SK-N-SH (cell line): ENCODE measurements around the gene SP2. TPM values are rescaled to one million over a fixed set of nuclear protein-coding genes. Genes with fewer than 3 reads are reported as not detected.
A peak's percentile ranks its signal among the peaks of the same experiment; 100 is the strongest.

Experiments used
- CTCF ChIA-PET: fragments of 300-600, 350-600 bp; formaldehyde crosslinking; extraction: SDS; loops from one replicate; lab custom pipeline; 2021; lab: Yijun Ruan, JAX
- POLR2A ChIA-PET: fragments of 350-600 bp; sonication (Branson Sonifier 250); formaldehyde crosslinking; extraction: SDS; loops from one replicate; lab custom pipeline; 2020; ENCODE audit warnings: antibody characterized with exemption, inconsistent platforms; lab: Yijun Ruan, JAX
- DNase-seq: peaks from one replicate; pipeline ENCODE4 v3.0.0; 2012
- H2AFZ ChIP-seq: fragments of 200-600 bp; sonication (generic); 2 replicates; pipeline ENCODE4 v1.8.1; 2016; ENCODE audit warnings: antibody characterized with exemption, mild to moderate bottlenecking, low read depth
- H3F3A ChIP-seq: fragments of 200-600 bp; sonication (generic); replicated peaks from 2 replicates; pipeline ENCODE3; 2016; ENCODE audit warnings: antibody characterized with exemption, mild to moderate bottlenecking; ENCODE audit not compliant: insufficient read depth
- H3K27ac ChIP-seq, 2 experiments: fragments of 200-500 bp in 1 of 2; fragments of 200-600 bp in 1 of 2; sonication (Bioruptor generic) in 1 of 2; sonication (generic), shearing (Covaris generic) in 1 of 2; 2 replicates each; pipeline versions ENCODE4 v1.5.1 to v1.6.1; 2014 to 2016; ENCODE audit warnings: low read depth in 2 of 2, inconsistent platforms in 1 of 2, low read length in 1 of 2, mild to moderate bottlenecking in 1 of 2, mixed read lengths in 1 of 2
- H3K27me3 ChIP-seq: fragments of 200-600 bp; sonication (generic), shearing (Covaris generic); 2 replicates; pipeline ENCODE4 v1.6.1; 2016; ENCODE audit warnings: mixed run types; ENCODE audit not compliant: insufficient read depth
- H3K36me3 ChIP-seq, 2 experiments: fragments of 200-500 bp in 1 of 2; fragments of 200-600 bp in 1 of 2; sonication (Bioruptor generic) in 1 of 2; sonication (generic) in 1 of 2; replicated peaks in 1 of 2; 2 replicates each; pipeline versions ENCODE3 to v1.5.1; 2014 to 2016; ENCODE audit warnings: low read length in 1 of 2, mild to moderate bottlenecking in 1 of 2; ENCODE audit not compliant: insufficient read depth in 2 of 2, control insufficient read depth in 1 of 2
- H3K4me1 ChIP-seq, 2 experiments: fragments of 200-500 bp in 1 of 2; fragments of 200-600 bp in 1 of 2; sonication (Bioruptor generic) in 1 of 2; sonication (generic), shearing (Covaris generic) in 1 of 2; 2 replicates each; pipeline versions ENCODE4 v1.5.1 to v1.6.1; 2014 to 2016; ENCODE audit warnings: low read depth in 1 of 2, low read length in 1 of 2, mixed run types in 1 of 2; ENCODE audit not compliant: insufficient read depth in 2 of 2, control insufficient read depth in 1 of 2
- H3K4me2 ChIP-seq: fragments of 200-600 bp; sonication (generic), shearing (Covaris generic); 2 replicates; pipeline ENCODE4 v1.6.1; 2017; ENCODE audit warnings: mixed run types
- H3K4me3 ChIP-seq, 2 experiments: fragments of 200-500 bp in 1 of 2; fragments of 200-600 bp in 1 of 2; sonication (Bioruptor generic) in 1 of 2; sonication (generic), shearing (Covaris generic) in 1 of 2; 2 replicates each; pipeline versions ENCODE4 v1.5.1 to v1.8.1; 2014 to 2016; ENCODE audit warnings: low read depth in 2 of 2, inconsistent platforms in 1 of 2, low read length in 1 of 2, mild to moderate bottlenecking in 1 of 2, mixed read lengths in 1 of 2, moderate library complexity in 1 of 2
- H3K79me2 ChIP-seq: fragments of 200-600 bp; sonication (generic); 2 replicates; pipeline ENCODE4 v1.8.1; 2017; ENCODE audit warnings: mild to moderate bottlenecking; ENCODE audit not compliant: insufficient read depth
- H3K9ac ChIP-seq: fragments of 200-600 bp; sonication (generic); 2 replicates; pipeline ENCODE4 v1.6.1; 2017; ENCODE audit warnings: mixed run types
- H3K9me2 ChIP-seq: fragments of 200-600 bp; sonication (generic); 2 replicates; pipeline ENCODE4 v1.6.1; 2017; ENCODE audit warnings: mixed run types
- H3K9me3 ChIP-seq: fragments of 200-600 bp; sonication (generic); 2 replicates; pipeline ENCODE4 v1.6.1; 2017; ENCODE audit warnings: mixed run types, mild to moderate bottlenecking, moderate library complexity
- H4K20me1 ChIP-seq: fragments of 200-600 bp; sonication (generic); 2 replicates; pipeline ENCODE4 v1.6.1; 2017; ENCODE audit warnings: mild to moderate bottlenecking, mixed run types; ENCODE audit not compliant: insufficient read depth
- MXI1 ChIP-seq: IDR thresholded peaks from 2 replicates; pipeline ENCODE4 v1.6.1; 2012; ENCODE audit warnings: mild to moderate bottlenecking, low read depth, low read length, improper control_type of control experiment
- POLR2AphosphoS5 ChIP-seq: IDR thresholded peaks from 2 replicates; pipeline ENCODE4 v1.6.1; 2012; ENCODE audit warnings: low read depth, low read length
- RAD21 ChIP-seq: IDR thresholded peaks from 2 replicates; pipeline ENCODE4 v1.6.1; 2012; ENCODE audit warnings: mild to moderate bottlenecking, low read length
- RFX5 ChIP-seq: IDR thresholded peaks from 2 replicates; pipeline ENCODE4 v1.6.1; 2012; ENCODE audit warnings: mild to moderate bottlenecking, improper control_type of control experiment, low read length
- SIN3A ChIP-seq: IDR thresholded peaks from 2 replicates; pipeline ENCODE4 v1.6.1; 2012; ENCODE audit warnings: low read depth, mild to moderate bottlenecking, low read length, moderate library complexity, borderline replicate concordance
- TCF12 ChIP-seq: IDR thresholded peaks from 2 replicates; pipeline ENCODE4 v1.4.0; 2012
- TEAD4 ChIP-seq: IDR thresholded peaks from 2 replicates; pipeline ENCODE4 v1.4.0; 2012; ENCODE audit warnings: mild to moderate bottlenecking, borderline replicate concordance; ENCODE audit not compliant: insufficient read depth
- YY1 ChIP-seq: IDR thresholded peaks from 2 replicates; pipeline ENCODE4 v1.4.0; 2012; ENCODE audit warnings: low read depth, mild to moderate bottlenecking
- WGBS: methylation state at CpG from one replicate; pipeline ENCODE4 v1.1.6; 2017; ENCODE audit warnings: low lambda C conversion rate; 5-methylcytosine and 5-hydroxymethylcytosine counted together
- polyA plus RNA-seq, 3 experiments: library from polyadenylated mRNA; depleted of rRNA; stranded (reverse); fragments of >200 nt; gene quantifications; 2 replicates each; pipeline ENCODE4 v1.2.3, GENCODE V29; 2012
- TF ChIP-seq, protein P1 (sequence below): fragments of 150-350 bp; IDR thresholded peaks from 2 replicates; pipeline ENCODE4 v1.6.1; 2016; ENCODE audit warnings: mild to moderate bottlenecking, low read depth, low read length
- TF ChIP-seq, protein P2 (sequence below): fragments of 200-600 bp; sonication (generic); IDR thresholded peaks from 2 replicates; pipeline ENCODE4 v1.6.1; 2017; ENCODE audit warnings: antibody characterized with exemption, mild to moderate bottlenecking, moderate library complexity
- TF ChIP-seq, protein P3 (sequence below): IDR thresholded peaks from 2 replicates; pipeline ENCODE4 v1.4.0; 2012; ENCODE audit warnings: low read depth, borderline replicate concordance
- TF ChIP-seq, protein P4 (sequence below): IDR thresholded peaks from 2 replicates; pipeline ENCODE4; 2012
- TF ChIP-seq, protein P5 (sequence below): IDR thresholded peaks from 2 replicates; pipeline ENCODE4 v1.4.0; 2012; ENCODE audit warnings: low read depth
- TF ChIP-seq, protein P6 (sequence below): IDR thresholded peaks from 2 replicates; pipeline ENCODE4 v1.6.1; 2012; ENCODE audit warnings: mild to moderate bottlenecking, low read depth, low read length, moderate library complexity

Gene SP2
- polyA plus RNA-seq, 1 of the 3 experiments (the other 2 are of a cell fraction), result 16.7 TPM

DNA sequence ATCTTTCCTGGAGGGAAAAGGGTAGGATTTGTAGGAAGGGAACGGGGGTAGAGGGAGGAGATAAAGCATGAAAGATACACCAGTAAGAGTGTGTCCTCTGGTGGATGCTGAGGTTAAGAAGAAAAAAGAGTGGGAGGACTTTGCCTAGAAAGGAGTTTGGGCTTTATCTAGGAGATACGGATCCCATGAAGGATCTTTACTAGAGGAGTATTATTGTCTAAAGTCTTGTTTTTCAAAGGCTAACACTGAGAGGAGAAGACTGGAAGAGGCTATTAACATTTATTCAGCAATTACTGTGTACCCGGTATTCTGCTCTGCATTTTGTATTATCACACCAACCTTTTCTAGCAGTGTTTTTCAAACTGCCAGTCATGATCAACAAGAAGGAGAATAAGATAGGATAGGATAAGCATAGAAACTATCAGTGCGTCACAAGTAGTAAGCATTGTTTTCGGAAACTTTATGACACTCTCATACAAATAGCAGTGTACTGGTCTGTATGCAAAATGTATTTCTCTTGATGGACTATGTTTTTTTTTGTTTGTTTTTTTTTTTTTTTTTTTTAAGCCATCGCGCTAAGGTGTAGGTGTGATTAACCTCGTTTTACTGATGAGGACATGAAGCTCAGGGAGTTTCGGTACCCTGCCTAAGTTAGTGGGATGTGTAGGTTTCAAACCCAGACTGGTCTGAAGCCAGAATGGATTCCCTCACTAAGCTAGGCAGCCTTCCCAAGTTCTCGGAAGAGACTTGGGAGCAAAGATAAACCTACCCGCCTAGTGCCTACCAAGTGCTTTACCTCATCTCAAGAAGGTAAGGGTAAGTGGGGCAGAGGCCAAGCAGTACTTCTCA lies 1.3 kb upstream of the SP2 start:
- H3F3A ChIP-seq, result peaks cover 8% of the 10 kb centered on the region
- H3K27me3 ChIP-seq, result no peaks in the 10 kb centered on the region
- TF ChIP-seq RAD21 (no peak), SIN3A (0 out of 2 replicates have a peak, but pooled peaks have one; percentile 16)
- peak overlapping the region; percentile 80 for H3K9ac ChIP-seq
- DNase-seq, result no peak
- no peaks in the 10 kb centered on the region for H3K9me2 ChIP-seq
- ChIA-PET POLR2A (interaction anchor here (1.2 to 1.7 kb wide), 9 partner anchors 10 to 124 kb away, joined by 3 to 21 read pairs (median 5); partner anchors contain the start of genes CDK5RAP3, OSBPL7, PNPO and SCRN2), CTCF (interaction anchor here (0.8 to 19.9 kb wide), 12 partner anchors 10 to 124 kb away, joined by 3 to 1447 read pairs (median 4); partner anchors contain the start of genes CDK5RAP3, SCRN2 and SP6)
- H3K4me1 ChIP-seq, result peaks cover 4 to 19% of the 10 kb centered on the region in 2 experiments; a peak in 3 of 4 replicates
- H3K36me3 ChIP-seq, result peaks cover 9 to 11% of the 10 kb centered on the region in 2 experiments
- no peaks in the 10 kb centered on the region for H4K20me1 ChIP-seq
- peak overlapping the region; percentile 94 for H3K4me3 ChIP-seq
- 54% methylated on average over 11 of the region's 11 CpGs for WGBS
- H3K9me3 ChIP-seq, result no peaks in the 10 kb centered on the region
- H3K27ac ChIP-seq, result peak overlapping the region; percentile 51 to 82; a peak in 3 of 4 replicates
- peak overlapping the region; percentile 95 for H3K4me2 ChIP-seq
- peak overlapping the region; percentile 90 for H2AFZ ChIP-seq
- H3K79me2 ChIP-seq, result peaks cover 41% of the 10 kb centered on the region

DNA sequence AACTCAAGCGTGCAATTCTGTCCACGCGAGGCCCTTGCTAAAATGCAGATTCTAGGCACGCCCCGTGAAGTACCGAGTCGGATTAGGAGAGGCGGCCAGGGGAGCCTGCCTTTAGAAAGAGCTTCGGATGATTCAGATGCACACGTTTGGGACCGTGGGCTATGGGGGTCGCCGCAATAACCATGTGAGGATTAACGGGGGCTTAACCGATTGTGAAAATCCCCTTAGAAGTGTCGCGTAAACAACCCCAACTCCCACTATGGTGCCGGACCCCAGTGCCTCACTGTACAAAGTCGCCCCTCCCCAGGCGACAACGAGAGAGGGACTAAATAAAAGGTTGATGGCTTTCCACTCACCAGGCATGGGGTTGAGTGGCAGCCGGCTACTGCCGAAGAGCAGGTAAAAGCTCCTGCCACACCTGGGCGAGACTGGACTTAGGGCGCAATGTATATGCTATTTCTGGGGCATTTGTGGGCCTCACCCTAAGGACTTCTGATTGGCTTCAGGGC lies 635 bp upstream of the SP2 start:
- H3K9me2 ChIP-seq, result no peaks in the 10 kb centered on the region
- ChIA-PET POLR2A (interaction anchor here (0.7 to 1.7 kb wide), 20 partner anchors 9 to 153 kb away, joined by 3 to 21 read pairs (median 4); partner anchors contain the start of genes CDK5RAP3, LRRC46, MRPL10 and NFE2L1), CTCF (interaction anchor here (0.6 to 19.9 kb wide), 13 partner anchors 10 to 284 kb away, joined by 3 to 1447 read pairs (median 4); partner anchors contain the start of genes CDK5RAP3, SCRN2 and SP6)
- peak overlapping the region; percentile 90 for H2AFZ ChIP-seq
- H3K36me3 ChIP-seq, result peaks cover 11 to 14% of the 10 kb centered on the region in 2 experiments
- peaks cover 48% of the 10 kb centered on the region for H3K79me2 ChIP-seq
- H3K27me3 ChIP-seq, result no peaks in the 10 kb centered on the region
- H3K9ac ChIP-seq, result peak overlapping the region; percentile 80
- H4K20me1 ChIP-seq, result no peaks in the 10 kb centered on the region
- peaks cover 4 to 19% of the 10 kb centered on the region in 2 experiments; a peak in 3 of 4 replicates for H3K4me1 ChIP-seq
- 1% methylated on average over 25 of the region's 25 CpGs for WGBS
- H3K4me2 ChIP-seq, result peak overlapping the region; percentile 95
- peak overlapping the region; percentile 94 for H3K4me3 ChIP-seq
- H3K9me3 ChIP-seq, result no peaks in the 10 kb centered on the region
- peaks cover 8% of the 10 kb centered on the region for H3F3A ChIP-seq
- DNase-seq, result no peak
- peak overlapping the region; percentile 51 to 82 for H3K27ac ChIP-seq
- TF ChIP-seq POLR2AphosphoS5, result peak; percentile 98
- TF ChIP-seq, protein P1, sequence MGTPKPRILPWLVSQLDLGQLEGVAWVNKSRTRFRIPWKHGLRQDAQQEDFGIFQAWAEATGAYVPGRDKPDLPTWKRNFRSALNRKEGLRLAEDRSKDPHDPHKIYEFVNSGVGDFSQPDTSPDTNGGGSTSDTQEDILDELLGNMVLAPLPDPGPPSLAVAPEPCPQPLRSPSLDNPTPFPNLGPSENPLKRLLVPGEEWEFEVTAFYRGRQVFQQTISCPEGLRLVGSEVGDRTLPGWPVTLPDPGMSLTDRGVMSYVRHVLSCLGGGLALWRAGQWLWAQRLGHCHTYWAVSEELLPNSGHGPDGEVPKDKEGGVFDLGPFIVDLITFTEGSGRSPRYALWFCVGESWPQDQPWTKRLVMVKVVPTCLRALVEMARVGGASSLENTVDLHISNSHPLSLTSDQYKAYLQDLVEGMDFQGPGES, result no peak
- TF ChIP-seq, protein P2, sequence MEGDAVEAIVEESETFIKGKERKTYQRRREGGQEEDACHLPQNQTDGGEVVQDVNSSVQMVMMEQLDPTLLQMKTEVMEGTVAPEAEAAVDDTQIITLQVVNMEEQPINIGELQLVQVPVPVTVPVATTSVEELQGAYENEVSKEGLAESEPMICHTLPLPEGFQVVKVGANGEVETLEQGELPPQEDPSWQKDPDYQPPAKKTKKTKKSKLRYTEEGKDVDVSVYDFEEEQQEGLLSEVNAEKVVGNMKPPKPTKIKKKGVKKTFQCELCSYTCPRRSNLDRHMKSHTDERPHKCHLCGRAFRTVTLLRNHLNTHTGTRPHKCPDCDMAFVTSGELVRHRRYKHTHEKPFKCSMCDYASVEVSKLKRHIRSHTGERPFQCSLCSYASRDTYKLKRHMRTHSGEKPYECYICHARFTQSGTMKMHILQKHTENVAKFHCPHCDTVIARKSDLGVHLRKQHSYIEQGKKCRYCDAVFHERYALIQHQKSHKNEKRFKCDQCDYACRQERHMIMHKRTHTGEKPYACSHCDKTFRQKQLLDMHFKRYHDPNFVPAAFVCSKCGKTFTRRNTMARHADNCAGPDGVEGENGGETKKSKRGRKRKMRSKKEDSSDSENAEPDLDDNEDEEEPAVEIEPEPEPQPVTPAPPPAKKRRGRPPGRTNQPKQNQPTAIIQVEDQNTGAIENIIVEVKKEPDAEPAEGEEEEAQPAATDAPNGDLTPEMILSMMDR, result no peak
- TF ChIP-seq, protein P3, sequence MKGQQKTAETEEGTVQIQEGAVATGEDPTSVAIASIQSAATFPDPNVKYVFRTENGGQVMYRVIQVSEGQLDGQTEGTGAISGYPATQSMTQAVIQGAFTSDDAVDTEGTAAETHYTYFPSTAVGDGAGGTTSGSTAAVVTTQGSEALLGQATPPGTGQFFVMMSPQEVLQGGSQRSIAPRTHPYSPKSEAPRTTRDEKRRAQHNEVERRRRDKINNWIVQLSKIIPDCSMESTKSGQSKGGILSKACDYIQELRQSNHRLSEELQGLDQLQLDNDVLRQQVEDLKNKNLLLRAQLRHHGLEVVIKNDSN, result no peak
- TF ChIP-seq, protein P4, sequence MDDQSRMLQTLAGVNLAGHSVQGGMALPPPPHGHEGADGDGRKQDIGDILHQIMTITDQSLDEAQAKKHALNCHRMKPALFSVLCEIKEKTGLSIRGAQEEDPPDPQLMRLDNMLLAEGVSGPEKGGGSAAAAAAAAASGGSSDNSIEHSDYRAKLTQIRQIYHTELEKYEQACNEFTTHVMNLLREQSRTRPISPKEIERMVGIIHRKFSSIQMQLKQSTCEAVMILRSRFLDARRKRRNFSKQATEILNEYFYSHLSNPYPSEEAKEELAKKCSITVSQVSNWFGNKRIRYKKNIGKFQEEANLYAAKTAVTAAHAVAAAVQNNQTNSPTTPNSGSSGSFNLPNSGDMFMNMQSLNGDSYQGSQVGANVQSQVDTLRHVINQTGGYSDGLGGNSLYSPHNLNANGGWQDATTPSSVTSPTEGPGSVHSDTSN, result no peak
- no peak for TF ChIP-seq TCF12
- peak; percentile 51; the same call in 1 of the 2 replicates for TF ChIP-seq YY1
- no peak for TF ChIP-seq SIN3A
- TF ChIP-seq, protein P5, sequence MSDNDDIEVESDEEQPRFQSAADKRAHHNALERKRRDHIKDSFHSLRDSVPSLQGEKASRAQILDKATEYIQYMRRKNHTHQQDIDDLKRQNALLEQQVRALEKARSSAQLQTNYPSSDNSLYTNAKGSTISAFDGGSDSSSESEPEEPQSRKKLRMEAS, result no peak
- TF ChIP-seq RFX5, result no peak
- no peak for TF ChIP-seq RAD21
- TF ChIP-seq, protein P6, sequence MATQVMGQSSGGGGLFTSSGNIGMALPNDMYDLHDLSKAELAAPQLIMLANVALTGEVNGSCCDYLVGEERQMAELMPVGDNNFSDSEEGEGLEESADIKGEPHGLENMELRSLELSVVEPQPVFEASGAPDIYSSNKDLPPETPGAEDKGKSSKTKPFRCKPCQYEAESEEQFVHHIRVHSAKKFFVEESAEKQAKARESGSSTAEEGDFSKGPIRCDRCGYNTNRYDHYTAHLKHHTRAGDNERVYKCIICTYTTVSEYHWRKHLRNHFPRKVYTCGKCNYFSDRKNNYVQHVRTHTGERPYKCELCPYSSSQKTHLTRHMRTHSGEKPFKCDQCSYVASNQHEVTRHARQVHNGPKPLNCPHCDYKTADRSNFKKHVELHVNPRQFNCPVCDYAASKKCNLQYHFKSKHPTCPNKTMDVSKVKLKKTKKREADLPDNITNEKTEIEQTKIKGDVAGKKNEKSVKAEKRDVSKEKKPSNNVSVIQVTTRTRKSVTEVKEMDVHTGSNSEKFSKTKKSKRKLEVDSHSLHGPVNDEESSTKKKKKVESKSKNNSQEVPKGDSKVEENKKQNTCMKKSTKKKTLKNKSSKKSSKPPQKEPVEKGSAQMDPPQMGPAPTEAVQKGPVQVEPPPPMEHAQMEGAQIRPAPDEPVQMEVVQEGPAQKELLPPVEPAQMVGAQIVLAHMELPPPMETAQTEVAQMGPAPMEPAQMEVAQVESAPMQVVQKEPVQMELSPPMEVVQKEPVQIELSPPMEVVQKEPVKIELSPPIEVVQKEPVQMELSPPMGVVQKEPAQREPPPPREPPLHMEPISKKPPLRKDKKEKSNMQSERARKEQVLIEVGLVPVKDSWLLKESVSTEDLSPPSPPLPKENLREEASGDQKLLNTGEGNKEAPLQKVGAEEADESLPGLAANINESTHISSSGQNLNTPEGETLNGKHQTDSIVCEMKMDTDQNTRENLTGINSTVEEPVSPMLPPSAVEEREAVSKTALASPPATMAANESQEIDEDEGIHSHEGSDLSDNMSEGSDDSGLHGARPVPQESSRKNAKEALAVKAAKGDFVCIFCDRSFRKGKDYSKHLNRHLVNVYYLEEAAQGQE, result no peak
- peak; percentile 57 for TF ChIP-seq MXI1
- TF ChIP-seq TEAD4, result no peak
